Measurements from ENCODE around the gene ZEB1. TPM values are rescaled to one million over a fixed set of nuclear protein-coding genes. Genes with fewer than 3 reads are reported as not detected.

Gene ZEB1
- total RNA-seq, 1 experiment from 2014 or later: 0.39 TPM

- peaks cover 7 to 12% (median 9%) of the 10 kb centered on the region in 3 experiments; a peak in 6 of 7 replicates for H3K36me3 Mint-ChIP-seq (ENCODE audit: insufficient read depth in 1 of 3, low read depth in 3 of 3)
- no peak overlapping the region for H3K56ac ChIP-seq (ENCODE audit: insufficient read length, low read depth, low read length)
Observed at GRCh38 chr10:31466313-31466712, 147.3 kb downstream of the ZEB1 start.

More at GRCh38 chr10:31466313-31466712, 147.3 kb downstream of the ZEB1 start:
- H4K8ac ChIP-seq (replicated peaks; ENCODE audit: insufficient read length, low read depth, low read length): no peak overlapping the region
- no peaks in the 10 kb centered on the region for H3K23me2 ChIP-seq (ENCODE audit: insufficient read length, low read depth, low read length, poor library complexity, severe bottlenecking)
- no peak overlapping the region for H3K14ac ChIP-seq (ENCODE audit: insufficient read depth, low read length)
- H3K23ac ChIP-seq (ENCODE audit: insufficient read length, low read depth, low read length): no peak overlapping the region
- no peak overlapping the region for H3K27ac ChIP-seq (ENCODE audit: insufficient read length, low read depth, low read length)
- Mint-ChIP-seq H3K27me3 (ENCODE audit: low read depth) (no peaks in the 10 kb centered on the region), H3K27ac (no peak overlapping the region), H3K4me1 (peaks cover 5 to 7% of the 10 kb centered on the region in 2 experiments; a peak in 3 of 4 replicates), H3K9me3 (peaks cover 19% of the 10 kb centered on the region in 2 experiments), H3K4me3 (no peak overlapping the region)
- no peak overlapping the region for H4K5ac ChIP-seq (ENCODE audit: insufficient read length, low read depth, low read length)
- no peaks in the 10 kb centered on the region for H3K27me3 ChIP-seq (ENCODE audit: insufficient read depth, low read length)
- no peak overlapping the region for H2BK20ac ChIP-seq (ENCODE audit: low read depth, low read length, poor library complexity, severe bottlenecking)
- TF ChIP-seq, protein P1, sequence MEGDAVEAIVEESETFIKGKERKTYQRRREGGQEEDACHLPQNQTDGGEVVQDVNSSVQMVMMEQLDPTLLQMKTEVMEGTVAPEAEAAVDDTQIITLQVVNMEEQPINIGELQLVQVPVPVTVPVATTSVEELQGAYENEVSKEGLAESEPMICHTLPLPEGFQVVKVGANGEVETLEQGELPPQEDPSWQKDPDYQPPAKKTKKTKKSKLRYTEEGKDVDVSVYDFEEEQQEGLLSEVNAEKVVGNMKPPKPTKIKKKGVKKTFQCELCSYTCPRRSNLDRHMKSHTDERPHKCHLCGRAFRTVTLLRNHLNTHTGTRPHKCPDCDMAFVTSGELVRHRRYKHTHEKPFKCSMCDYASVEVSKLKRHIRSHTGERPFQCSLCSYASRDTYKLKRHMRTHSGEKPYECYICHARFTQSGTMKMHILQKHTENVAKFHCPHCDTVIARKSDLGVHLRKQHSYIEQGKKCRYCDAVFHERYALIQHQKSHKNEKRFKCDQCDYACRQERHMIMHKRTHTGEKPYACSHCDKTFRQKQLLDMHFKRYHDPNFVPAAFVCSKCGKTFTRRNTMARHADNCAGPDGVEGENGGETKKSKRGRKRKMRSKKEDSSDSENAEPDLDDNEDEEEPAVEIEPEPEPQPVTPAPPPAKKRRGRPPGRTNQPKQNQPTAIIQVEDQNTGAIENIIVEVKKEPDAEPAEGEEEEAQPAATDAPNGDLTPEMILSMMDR (conservative IDR thresholded peaks at IDR 0.05): no peak
- no peak overlapping the region for H3K9ac ChIP-seq (ENCODE audit: extremely low read depth, insufficient read length, low read length)
- H2BK120ac ChIP-seq (ENCODE audit: low read depth, low read length, poor library complexity, severe bottlenecking): no peak overlapping the region
- H2AFZ ChIP-seq (ENCODE audit: low read length): no peak overlapping the region
- H2BK5ac ChIP-seq (ENCODE audit: insufficient read length, low read length): no peak overlapping the region
- H3K4ac ChIP-seq (ENCODE audit: low read depth, low read length): no peak overlapping the region
- H4K91ac ChIP-seq (ENCODE audit: insufficient read length, low read depth, low read length): no peak overlapping the region
- H2BK12ac ChIP-seq (ENCODE audit: insufficient read length, low read depth, low read length): no peak overlapping the region
- no peak overlapping the region for H3K4me2 ChIP-seq (ENCODE audit: insufficient read depth, insufficient read length, low read length)
- H2BK15ac ChIP-seq (ENCODE audit: low read depth, low read length): no peak overlapping the region
- H3K79me1 ChIP-seq (ENCODE audit: insufficient read depth, low read depth, low read length, poor library complexity, severe bottlenecking): no peaks in the 10 kb centered on the region
- no peak for DNase-seq
- no peak overlapping the region for H3T11ph ChIP-seq (ENCODE audit: low read length)
- H3K4me1 ChIP-seq (ENCODE audit: insufficient read depth, low read length): no peaks in the 10 kb centered on the region
- WGBS (ENCODE audit: extremely low coverage, insufficient read length, low lambda C conversion rate): no CpG with 5 or more reads among the region's 1 CpG
- H4K20me1 ChIP-seq (ENCODE audit: control insufficient read depth, insufficient read depth, insufficient read length): no peaks in the 10 kb centered on the region
- H3K79me2 ChIP-seq (ENCODE audit: insufficient read depth, low read length): no peaks in the 10 kb centered on the region
- no peaks in the 10 kb centered on the region for H3K9me3 ChIP-seq (ENCODE audit: control insufficient read depth, low read depth, low read length)
- H2AK5ac ChIP-seq (ENCODE audit: insufficient read length, low read length): no peak overlapping the region
- H3K18ac ChIP-seq (ENCODE audit: insufficient read length, low read depth, low read length): no peak overlapping the region
